Naive thymus-derived CD8-positive, alpha-beta T cell (primary cell): ENCODE measurements around the gene CADM1. TPM values are rescaled to one million over a fixed set of nuclear protein-coding genes. Genes with fewer than 3 reads are reported as not detected.

ENCODE experiments used
- ATAC-seq, 2 donors: fragments of 150-1000 bp; cut with Tn5 transposase in 1 of 2; sonication (Bioruptor Pico), chemical (Tn5 transposase) in 1 of 2; 1 replicate in 1 of 2; 2 replicates in 1 of 2; pipeline ENCODE4 v1.10.0; 2021; ENCODE audit warnings: mild to moderate bottlenecking in 2 of 2, moderate library complexity in 2 of 2
- POLR2A ChIA-PET: fragments of 350-600 bp; sonication (Branson Sonifier 250); formaldehyde crosslinking; loops from one replicate; lab custom pipeline; 2021; ENCODE audit warnings: antibody characterized with exemption; lab: Charles Lee
- DNase-seq, 10 donors: peaks; one replicate each; pipeline versions ENCODE4 v3.0.0 to v3.0.0-alpha.2; 2020 to 2022
- H3K27ac Mint-ChIP-seq, 10 donors: one replicate each; pipeline ENCODE4 v1.8.0; 2020 to 2022; ENCODE audit warnings: mild to moderate bottlenecking in 10 of 10, mixed read lengths in 10 of 10, moderate library complexity in 4 of 10, inconsistent platforms in 1 of 10
- H3K27me3 Mint-ChIP-seq, 5 donors: one replicate each; pipeline ENCODE4 v1.8.0; 2021 to 2022; ENCODE audit warnings: mixed read lengths in 5 of 5
- H3K36me3 Mint-ChIP-seq, 3 donors: one replicate each; pipeline ENCODE4 v1.8.0; 2020 to 2022; ENCODE audit warnings: mixed read lengths in 3 of 3, mild to moderate bottlenecking in 2 of 3, inconsistent platforms in 1 of 3
- H3K4me1 Mint-ChIP-seq, 4 donors: one replicate each; pipeline ENCODE4 v1.8.0; 2021 to 2022; ENCODE audit warnings: mixed read lengths in 4 of 4
- H3K4me3 Mint-ChIP-seq, 10 donors: one replicate each; pipeline ENCODE4 v1.8.0; 2020 to 2022; ENCODE audit warnings: mild to moderate bottlenecking in 10 of 10, mixed read lengths in 10 of 10, moderate library complexity in 6 of 10, inconsistent platforms in 1 of 10
- H3K9me3 Mint-ChIP-seq, 9 donors: one replicate each; pipeline ENCODE4 v1.8.0; 2020 to 2022; ENCODE audit warnings: mixed read lengths in 9 of 9, mild to moderate bottlenecking in 3 of 9, inconsistent platforms in 1 of 9, moderate library complexity in 1 of 9
- polyA plus RNA-seq, 3 donors: library from polyadenylated mRNA; unstranded; fragments of 300-500 nt; fragmentation: Illumina TruSeq; gene quantifications; one replicate each; pipeline ENCODE4 v1.2.3, GENCODE V29; 2021
- total RNA-seq, 8 experiments: library from RNA in 2 of 8; stranded (reverse) in 2 of 8; gene quantifications; one replicate each; pipeline ENCODE4 v1.2.3 and lab custom pipeline; 2021 to 2026

Gene CADM1
- total RNA-seq, result not detected
- polyA plus RNA-seq, result 1 to 10 TPM in 1 of 3 donors, not detected in 2; 3.5 TPM
- total RNA-seq (lab: John Stamatoyannopoulos, UW), result 0 to 1.6 (median 0.31) reads per million in 6 experiments

DNA sequence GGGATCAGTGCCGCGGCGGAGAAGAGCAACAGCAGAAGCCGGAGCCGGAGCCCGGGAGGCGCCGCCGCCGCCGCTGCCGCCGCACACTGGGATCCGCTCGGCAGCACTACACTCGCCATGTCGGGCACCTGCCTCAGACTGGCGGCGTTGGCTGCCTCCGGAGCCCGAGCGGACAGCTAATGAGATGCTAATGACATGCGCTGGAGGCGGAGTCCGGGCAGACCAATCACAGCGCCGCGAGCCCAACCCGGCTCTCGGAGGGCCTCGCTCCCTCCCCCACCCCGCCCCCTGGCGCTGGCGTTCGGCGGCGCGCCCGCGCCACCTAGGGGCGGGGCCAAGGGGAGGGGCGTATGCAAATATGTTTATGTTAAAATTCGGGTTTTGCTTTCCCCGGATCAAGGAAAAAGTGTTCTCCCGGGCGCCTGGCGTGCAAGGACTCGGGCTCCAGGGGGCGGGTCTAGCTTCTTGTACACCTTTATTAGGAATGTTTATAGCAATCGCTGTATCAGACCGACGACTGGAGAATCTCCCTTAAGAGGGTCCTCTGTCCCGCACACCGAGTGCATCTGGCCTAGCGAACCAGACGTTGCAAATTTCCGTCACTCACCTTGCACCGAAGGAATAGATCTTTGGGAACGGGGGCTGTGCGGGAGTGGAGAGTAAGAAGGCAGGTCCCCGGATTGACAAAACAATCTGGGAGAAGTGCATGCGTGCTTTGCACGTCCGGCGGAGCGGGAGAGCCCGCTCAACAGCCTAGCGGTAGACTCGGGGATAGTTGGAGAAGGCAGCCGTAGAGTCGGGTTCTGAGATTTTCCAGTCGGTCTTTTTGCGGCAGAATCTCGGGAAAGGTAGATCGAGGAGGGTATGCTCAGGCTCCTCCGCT lies at the start of gene CADM1:
CADM1 (minus strand) TSS at position 140 of the 883 bp plus-strand sequence.
- peak; percentile 66 to 77 for ATAC-seq
- H3K4me3 Mint-ChIP-seq, result peak within 1 kb of the TSS; percentile 64 to 86 (median 74)
- POLR2A ChIA-PET, result no interaction called here
- peaks cover 0 to 12% (median 6%) of the 10 kb centered on the region in 9 donors for H3K9me3 Mint-ChIP-seq
- H3K4me1 Mint-ChIP-seq, result peaks cover 4 to 16% (median 12%) of the 10 kb centered on the region in 4 donors
- peak within 1 kb of the TSS in 3 of 10 donors; percentile 19 to 75 (median 65) for H3K27ac Mint-ChIP-seq
- H3K27me3 Mint-ChIP-seq, result peaks cover 13 to 42% (median 38%) of the 10 kb centered on the region in 5 donors
- H3K36me3 Mint-ChIP-seq, result peaks cover 0 to 10% (median 2%) of the 10 kb centered on the region in 3 donors
- peak in 9 of 10 donors; percentile 22 to 53 (median 40) for DNase-seq

- DNase-seq, result no peak
- Mint-ChIP-seq H3K4me3 (no peak overlapping the region), H3K36me3 (no peaks in the 10 kb centered on the region), H3K9me3 (peaks cover 0 to 2% (median 0%) of the 10 kb centered on the region in 9 donors), H3K4me1 (no peaks in the 10 kb centered on the region), H3K27me3 (peaks cover 0 to 7% (median 2%) of the 10 kb centered on the region in 5 donors), H3K27ac (peak overlapping the region in 1 of 10 donors; percentile 43)
- POLR2A ChIA-PET, result no interaction called here
- no peak for ATAC-seq
Measured at GRCh38 chr11:115552773-115553438, 48.7 kb upstream of the CADM1 start.

GRCh38 chr11:115552151-115552772 lies 48.0 kb upstream of the CADM1 start:
- no peak for ATAC-seq
- Mint-ChIP-seq H3K9me3 (peaks cover 0 to 8% (median 0%) of the 10 kb centered on the region in 9 donors), H3K27me3 (peaks cover 0 to 11% (median 3%) of the 10 kb centered on the region in 5 donors), H3K36me3 (no peaks in the 10 kb centered on the region), H3K27ac (no peak overlapping the region), H3K4me3 (no peak overlapping the region), H3K4me1 (no peaks in the 10 kb centered on the region)
- no peak for DNase-seq
- POLR2A ChIA-PET, result no interaction called here

DNA sequence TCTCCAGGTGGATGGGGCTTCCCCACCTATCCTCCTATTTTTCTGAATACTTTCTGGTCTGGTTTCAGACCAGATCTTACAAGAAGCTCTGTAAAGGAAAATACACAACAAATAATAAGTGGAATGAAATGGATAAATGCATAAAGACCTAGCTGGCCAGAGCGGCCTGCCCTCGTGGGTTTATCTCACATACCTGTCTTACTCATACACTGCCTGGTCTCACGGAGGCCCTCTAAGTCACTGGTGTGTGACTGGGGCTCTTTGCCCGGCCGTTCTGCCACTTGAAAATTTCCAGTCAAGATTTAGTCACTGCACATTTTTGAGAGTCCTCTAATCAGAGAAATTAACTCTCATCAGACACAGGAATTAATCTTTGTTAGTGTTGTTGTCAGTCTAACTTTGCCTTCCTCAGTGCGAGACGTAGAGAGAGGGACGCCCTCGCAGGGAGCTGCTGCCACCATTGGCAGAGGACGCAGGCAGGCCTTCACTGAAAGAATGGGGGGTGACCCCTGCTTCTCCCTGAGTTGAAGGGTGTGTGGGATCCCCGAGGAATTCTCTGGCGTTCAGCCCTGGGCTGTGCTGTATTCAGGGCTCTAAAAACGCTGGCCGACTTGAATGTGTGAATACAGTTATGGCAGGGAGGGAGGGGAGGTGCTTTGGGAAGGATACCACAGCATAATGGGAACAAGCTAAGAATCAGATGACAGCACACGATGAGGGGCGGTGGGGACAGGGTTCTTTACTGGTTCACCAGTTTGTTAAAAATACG lies 46.3 kb upstream of the CADM1 start:
- POLR2A ChIA-PET, result no interaction called here
- H3K36me3 Mint-ChIP-seq, result no peaks in the 10 kb centered on the region
- H3K27me3 Mint-ChIP-seq, result peaks cover 0 to 21% (median 5%) of the 10 kb centered on the region in 5 donors
- H3K9me3 Mint-ChIP-seq, result peaks cover 0 to 24% (median 0%) of the 10 kb centered on the region in 9 donors
- H3K27ac Mint-ChIP-seq, result no peak overlapping the region
- ATAC-seq, result no peak
- DNase-seq, result no peak
- H3K4me1 Mint-ChIP-seq, result no peaks in the 10 kb centered on the region
- H3K4me3 Mint-ChIP-seq, result no peak overlapping the region

GRCh38 chr11:115548878-115549528 lies 44.8 kb upstream of the CADM1 start:
- ATAC-seq (no peak), DNase-seq (no peak)
- Mint-ChIP-seq H3K36me3 (no peaks in the 10 kb centered on the region), H3K27me3 (peaks cover 0 to 21% (median 5%) of the 10 kb centered on the region in 5 donors), H3K9me3 (peaks cover 0 to 24% (median 0%) of the 10 kb centered on the region in 9 donors), H3K27ac (no peak overlapping the region), H3K4me1 (no peaks in the 10 kb centered on the region), H3K4me3 (no peak overlapping the region)
- POLR2A ChIA-PET, result no interaction called here

DNA sequence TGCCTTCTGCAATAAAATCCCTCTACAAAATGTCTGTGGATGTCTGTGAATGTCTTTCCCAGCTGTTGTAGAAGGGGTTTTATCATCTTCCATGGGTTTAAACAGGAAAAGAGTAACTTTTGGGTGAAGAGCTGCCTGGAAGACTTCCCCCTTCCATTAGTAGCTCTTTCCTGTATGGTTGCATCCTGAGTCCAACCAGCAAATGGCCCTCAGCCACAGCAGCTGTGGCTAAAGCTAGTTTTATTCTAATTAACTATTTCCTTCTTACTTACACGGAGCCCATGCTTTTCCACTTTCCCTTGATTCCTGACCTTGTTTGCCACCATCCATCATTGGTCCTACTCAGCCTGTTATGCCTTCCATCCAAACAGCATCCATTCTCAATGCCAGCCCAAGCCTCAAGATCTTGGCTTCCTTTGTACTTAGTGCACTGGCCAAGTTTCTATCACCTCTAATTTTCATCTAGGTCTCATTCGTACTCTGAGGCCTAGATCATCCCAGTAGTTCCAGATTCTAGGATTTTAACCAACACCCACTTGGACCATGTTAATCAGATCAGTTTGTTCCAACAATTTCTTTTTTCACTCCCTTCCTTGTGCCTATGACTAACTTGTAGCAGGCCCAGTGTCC lies 41.5 kb upstream of the CADM1 start:
- ATAC-seq (no peak), DNase-seq (no peak)
- peaks cover 0 to 21% (median 7%) of the 10 kb centered on the region in 5 donors for H3K27me3 Mint-ChIP-seq
- no peak overlapping the region for H3K27ac Mint-ChIP-seq
- H3K4me3 Mint-ChIP-seq, result no peak overlapping the region
- no peaks in the 10 kb centered on the region for H3K36me3 Mint-ChIP-seq
- H3K4me1 Mint-ChIP-seq, result no peaks in the 10 kb centered on the region
- POLR2A ChIA-PET, result no interaction called here
- peaks cover 0 to 24% (median 0%) of the 10 kb centered on the region in 9 donors for H3K9me3 Mint-ChIP-seq

DNA sequence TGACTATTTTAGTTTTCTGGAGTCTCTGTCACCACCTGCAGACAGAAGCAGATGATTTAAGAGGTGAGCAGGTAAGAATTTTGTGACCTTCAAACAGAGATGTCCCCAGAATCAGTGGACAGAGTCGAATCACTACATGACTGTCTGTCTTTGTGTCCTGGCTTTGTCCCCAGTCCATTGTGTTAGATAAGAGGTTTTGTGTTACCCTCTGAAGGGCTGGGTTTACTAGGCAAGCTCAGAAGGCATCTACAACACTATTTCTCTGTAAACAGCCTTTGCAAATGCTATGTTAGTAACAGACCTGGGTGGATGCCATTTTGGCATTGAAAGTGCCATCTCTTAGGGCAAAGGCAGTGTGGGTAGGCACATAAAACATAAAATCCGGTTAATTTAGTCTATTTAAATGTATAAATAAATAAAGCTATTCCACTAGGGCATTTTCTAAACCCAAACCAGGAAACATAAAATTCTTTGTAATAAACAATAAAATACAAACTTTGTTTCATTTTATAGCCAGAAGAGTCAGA lies 40.3 kb upstream of the CADM1 start:
- Mint-ChIP-seq H3K4me1 (no peaks in the 10 kb centered on the region), H3K27me3 (peaks cover 0 to 27% (median 5%) of the 10 kb centered on the region in 5 donors), H3K36me3 (no peaks in the 10 kb centered on the region), H3K27ac (no peak overlapping the region), H3K4me3 (no peak overlapping the region), H3K9me3 (peaks cover 0 to 24% (median 0%) of the 10 kb centered on the region in 9 donors)
- ATAC-seq (no peak), DNase-seq (no peak)
- POLR2A ChIA-PET, result no interaction called here

DNA sequence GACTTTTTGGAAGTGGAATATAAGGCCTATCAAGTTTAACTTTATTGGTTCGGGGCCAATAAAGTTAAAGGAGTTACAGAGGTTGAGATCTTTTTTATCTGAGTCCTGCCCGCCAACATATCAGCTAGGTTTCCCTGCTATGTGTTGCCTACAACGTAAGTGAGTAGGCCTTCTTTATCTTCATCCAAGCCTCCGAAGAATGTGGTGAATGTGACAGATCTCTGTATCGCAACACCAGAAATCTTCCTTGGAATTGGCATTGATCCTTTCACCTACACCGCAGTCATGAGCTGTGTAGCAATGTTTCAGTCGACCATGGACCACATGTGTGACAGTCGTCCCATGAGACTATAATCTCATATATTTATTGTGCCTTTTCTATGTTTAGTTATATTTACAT lies 37.3 kb upstream of the CADM1 start:
- Mint-ChIP-seq H3K27me3 (peaks cover 3 to 15% (median 6%) of the 10 kb centered on the region in 5 donors), H3K4me1 (no peaks in the 10 kb centered on the region), H3K4me3 (no peak overlapping the region), H3K27ac (no peak overlapping the region), H3K36me3 (no peaks in the 10 kb centered on the region), H3K9me3 (peaks cover 0 to 9% (median 0%) of the 10 kb centered on the region in 9 donors)
- POLR2A ChIA-PET, result no interaction called here
- ATAC-seq, result no peak
- DNase-seq, result no peak

DNA sequence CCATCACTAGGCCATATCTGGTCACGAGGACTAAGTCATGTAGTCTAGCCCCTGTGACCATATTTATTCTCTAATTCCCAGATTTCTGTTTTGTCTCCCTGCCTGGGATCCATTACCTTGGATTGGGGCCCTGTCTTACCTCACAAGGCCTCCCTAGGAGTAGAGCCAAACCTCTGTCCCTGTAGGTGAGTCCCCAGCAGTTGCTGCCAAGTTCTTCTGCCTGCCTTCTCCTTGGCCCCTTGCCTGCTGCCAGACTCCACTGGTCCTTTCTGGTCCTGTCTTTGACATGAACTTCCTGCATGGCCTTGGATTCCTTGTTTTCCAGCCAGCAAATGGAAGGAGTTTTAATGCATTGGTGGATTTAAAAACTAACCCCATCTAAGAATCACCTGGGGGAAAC lies 35.6 kb upstream of the CADM1 start:
- Mint-ChIP-seq H3K27ac (no peak overlapping the region), H3K9me3 (peaks cover 0 to 7% (median 0%) of the 10 kb centered on the region in 9 donors), H3K27me3 (peaks cover 3 to 27% (median 8%) of the 10 kb centered on the region in 5 donors), H3K4me1 (no peaks in the 10 kb centered on the region), H3K4me3 (no peak overlapping the region), H3K36me3 (no peaks in the 10 kb centered on the region)
- ATAC-seq (no peak), DNase-seq (no peak)
- POLR2A ChIA-PET, result no interaction called here

DNA sequence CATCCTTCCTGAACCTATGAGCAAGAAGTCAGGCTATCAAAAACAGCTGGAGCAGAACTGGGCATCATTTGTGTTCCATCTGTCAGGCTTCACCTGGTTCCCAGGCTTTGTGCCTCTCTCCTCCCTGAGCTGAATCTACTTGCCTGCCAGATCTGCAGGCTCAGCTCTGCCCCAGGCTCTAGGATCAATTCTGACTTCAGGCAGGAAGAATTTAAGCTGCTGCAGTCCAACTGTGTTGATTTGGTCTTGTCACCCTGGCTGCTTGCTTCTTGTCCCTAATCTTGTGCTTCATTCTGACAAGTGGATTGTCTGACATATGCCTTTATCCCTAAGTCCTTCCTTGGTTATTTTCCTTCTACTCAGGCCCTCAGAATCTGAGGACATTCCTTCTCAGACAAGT lies 31.6 kb upstream of the CADM1 start:
- Mint-ChIP-seq H3K36me3 (no peaks in the 10 kb centered on the region), H3K9me3 (peaks cover 0 to 7% (median 0%) of the 10 kb centered on the region in 9 donors), H3K4me1 (no peaks in the 10 kb centered on the region), H3K4me3 (no peak overlapping the region), H3K27me3 (peaks cover 3 to 38% (median 10%) of the 10 kb centered on the region in 5 donors), H3K27ac (peak overlapping the region in 1 of 10 donors; percentile 83)
- DNase-seq, result no peak
- POLR2A ChIA-PET, result no interaction called here
- ATAC-seq, result no peak

DNA sequence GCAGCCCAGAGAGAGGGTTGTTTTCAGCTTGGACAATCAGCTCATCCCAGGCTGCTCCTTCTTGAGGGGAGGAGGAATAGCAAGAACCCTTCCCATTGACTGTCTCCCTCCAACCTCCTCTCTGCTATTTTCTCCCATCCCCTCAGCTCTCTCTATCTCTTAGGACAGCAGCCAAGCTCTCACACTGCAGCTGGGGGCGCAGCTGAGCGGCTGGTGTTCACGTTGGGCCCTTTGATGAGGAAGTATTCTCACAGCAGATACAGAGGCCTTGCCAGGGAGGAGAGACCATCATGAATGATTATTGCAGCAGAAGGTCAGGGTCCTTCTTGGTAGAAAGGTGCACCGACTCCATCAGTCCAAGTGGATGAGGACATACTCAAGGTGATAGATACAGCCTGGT lies 26.5 kb upstream of the CADM1 start:
- ATAC-seq (no peak), DNase-seq (no peak)
- Mint-ChIP-seq H3K4me1 (no peaks in the 10 kb centered on the region), H3K27ac (no peak overlapping the region), H3K27me3 (peaks cover 3 to 17% (median 8%) of the 10 kb centered on the region in 5 donors), H3K4me3 (no peak overlapping the region), H3K36me3 (no peaks in the 10 kb centered on the region), H3K9me3 (peaks cover 0 to 9% (median 0%) of the 10 kb centered on the region in 9 donors)
- POLR2A ChIA-PET, result no interaction called here
